Stimulated activated CD8-positive, alpha-beta memory T cell treated with anti-CD3 and anti-CD28 coated beads, Interleukin-12 subunit alpha, Interleukin-12 subunit beta, amount 100 ng/mL, for 1 hour (primary cell): ENCODE measurements around the gene TPRG1L.
"Not testable (repeated sequence)": the region's sequence is repeated elsewhere in the genome, so short reads cannot be mapped to it uniquely, and the experiment has no call there.

Experiments used
- DNase-seq: peaks from one replicate; pipeline ENCODE4 v3.0.0-alpha.2; 2020; ENCODE audit warnings: low read depth

The TPRG1L gene

GRCh38 chr1:3609016-3609768, 15.6 kb upstream of the TPRG1L start:
- no peak for DNase-seq

- no peak for DNase-seq
Measured at GRCh38 chr1:3609769-3610526, 14.9 kb upstream of the TPRG1L start.

- no peak for DNase-seq
Measured at GRCh38 chr1:3610527-3611169, 14.2 kb upstream of the TPRG1L start.

GRCh38 chr1:3611170-3612019, 13.4 kb upstream of the TPRG1L start, which contains the start of gene MEGF6:
MEGF6 (minus strand) TSS chr1:3611508; CDS start chr1:3611268, 240 bp downstream.
- DNase-seq, result peak; percentile 33

- DNase-seq, result no peak
Measured at GRCh38 chr1:3612123-3612522, 12.7 kb upstream of the TPRG1L start.

- no peak for DNase-seq
Measured at GRCh38 chr1:3614755-3615742, 9.8 kb upstream of the TPRG1L start.

GRCh38 chr1:3616861-3617260, 8.0 kb upstream of the TPRG1L start:
- no peak for DNase-seq

GRCh38 chr1:3617806-3618345, 6.9 kb upstream of the TPRG1L start:
- DNase-seq, result no peak

GRCh38 chr1:3618531-3618880, 6.3 kb upstream of the TPRG1L start:
- DNase-seq, result no peak

GRCh38 chr1:3618881-3619671, 5.7 kb upstream of the TPRG1L start:
- peak; percentile 67 for DNase-seq

GRCh38 chr1:3620708-3621107, 4.1 kb upstream of the TPRG1L start:
- no peak for DNase-seq

GRCh38 chr1:3621151-3621671, 3.6 kb upstream of the TPRG1L start:
- DNase-seq, result not testable (repeated sequence)

- DNase-seq, result not testable (repeated sequence)
Measured at GRCh38 chr1:3622102-3622501, 2.7 kb upstream of the TPRG1L start.

GRCh38 chr1:3623441-3624199, 1.2 kb upstream of the TPRG1L start:
- no peak for DNase-seq

- no peak for DNase-seq
Measured at GRCh38 chr1:3625151-3625907, 514 bp downstream of the TPRG1L start.

- no peak for DNase-seq
Measured at GRCh38 chr1:3626025-3626424, 1.2 kb downstream of the TPRG1L start.

GRCh38 chr1:3627515-3628253, 2.9 kb downstream of the TPRG1L start:
- no peak for DNase-seq
